ENCODE data around the gene SNX2.
"Not testable (repeated sequence)": the region's sequence is repeated elsewhere in the genome, so short reads cannot be mapped to it uniquely, and the experiment has no call there.

GRCh38 chr5:122761896-122762295 is 13.0 kb upstream of the SNX2 start:
- TF ChIP-seq CTCF (IDR thresholded peaks at IDR 0.05); EP300 (IDR thresholded peaks at IDR 0.05; ENCODE audit: low read depth): not testable (repeated sequence)
